Testis (tissue), 2 donors: ENCODE data around the gene CDCP1.

Experiments used
- CTCF ChIP-seq, 3 experiments: fragments of 450-650 bp in 2 of 3; fragments of 200-600 bp in 1 of 3; sonication (generic) in 1 of 3; IDR thresholded peaks; one replicate each; pipeline ENCODE4 v1.5.1; 2016 to 2019; ENCODE audit warnings: antibody characterized with exemption in 3 of 3, mild to moderate bottlenecking in 2 of 3, moderate library complexity in 1 of 3
- POLR2A ChIP-seq: fragments of 450-650 bp; IDR thresholded peaks from one replicate; pipeline ENCODE4 v1.6.1; 2017; ENCODE audit warnings: antibody characterized with exemption, mild to moderate bottlenecking, moderate library complexity

DNA sequence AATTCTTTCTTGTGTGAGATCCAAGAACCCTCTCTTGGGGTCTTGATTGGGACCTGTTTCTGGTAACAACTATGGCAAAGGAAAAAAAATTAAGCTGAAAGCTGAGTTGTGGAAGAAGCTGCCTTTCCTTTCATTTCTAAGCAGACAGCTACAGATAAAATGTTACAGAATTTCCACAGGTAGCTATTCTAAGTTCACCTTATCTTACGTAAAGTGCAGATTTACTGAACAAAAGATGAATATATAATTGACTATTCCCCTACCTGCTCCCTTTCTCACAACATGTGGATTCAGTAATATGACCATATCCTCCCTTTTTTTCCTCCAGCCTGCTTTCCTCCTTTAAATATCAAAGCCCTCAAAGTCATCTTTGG lies 83.5 kb downstream of the CDCP1 start:
- no peak for TF ChIP-seq CTCF (IDR thresholded peaks at IDR 0.05)
- TF ChIP-seq POLR2A: no peak
